OCI-LY7 (cell line): ENCODE data around the gene DMD.

Experiments used
- CTCF ChIP-seq: fragments of 200-600 bp; sonication (generic); conservative IDR thresholded peaks from 2 replicates; pipeline ENCODE4 v1.5.1; 2014; ENCODE audit warnings: mild to moderate bottlenecking, antibody characterized with exemption, low read length, moderate library complexity, mixed read lengths
- EZH2phosphoT487 ChIP-seq: fragments of 200-600 bp; sonication (generic); IDR thresholded peaks from 2 replicates; pipeline ENCODE4 v1.6.1; 2018; ENCODE audit warnings: low read depth, borderline replicate concordance, mild to moderate bottlenecking, mixed run types, antibody characterized with exemption, low read length, moderate library complexity, mixed read lengths

GRCh38 chrX:31440546-31440945 lies 1770.8 kb downstream of the DMD start:
- TF ChIP-seq CTCF (no peak), EZH2phosphoT487 (no peak)
